CD4-positive, alpha-beta T cell treated with Interleukin-1 beta for 1 hour (primary cell): ENCODE results near the gene PNMA8B.
A peak's percentile ranks its signal among the peaks of the same experiment; 100 is the strongest.
"Not testable (repeated sequence)": the region's sequence is repeated elsewhere in the genome, so short reads cannot be mapped to it uniquely, and the experiment has no call there.

Experiments
- DNase-seq, 2 donors: peaks; one replicate each; pipeline ENCODE4 v3.0.0-alpha.2; 2020 to 2022

Gene PNMA8B

GRCh38 chr19:46495786-46496099, at the start of gene PNMA8B:
Gene PNMA8B (minus strand): TSS chr19:46495867. CDS start chr19:46495465, 402 bp downstream.
- peak; percentile 27 to 67 for DNase-seq

- no peak for DNase-seq
Measured at GRCh38 chr19:46544651-46545050, 49.0 kb upstream of the PNMA8B start.

GRCh38 chr19:46542428-46543230, 47.0 kb upstream of the PNMA8B start:
- peak; percentile 76 to 81 for DNase-seq

- peak; percentile 58 to 61 for DNase-seq
Measured at GRCh38 chr19:46537136-46538097, 41.8 kb upstream of the PNMA8B start.

GRCh38 chr19:46536391-46536790, 40.7 kb upstream of the PNMA8B start:
- DNase-seq: no peak

GRCh38 chr19:46533621-46534081, 38.0 kb upstream of the PNMA8B start:
- DNase-seq: no peak

- no peak for DNase-seq
Measured at GRCh38 chr19:46533078-46533620, 37.5 kb upstream of the PNMA8B start.

GRCh38 chr19:46530636-46531035, 35.0 kb upstream of the PNMA8B start:
- DNase-seq: peak in 1 of 2 donors; percentile 11

- peak; percentile 76 to 88 for DNase-seq
Measured at GRCh38 chr19:46529622-46530451, 34.2 kb upstream of the PNMA8B start.

GRCh38 chr19:46528601-46529590, 33.2 kb upstream of the PNMA8B start:
- DNase-seq: no peak

- DNase-seq: not testable (repeated sequence)
Measured at GRCh38 chr19:46526801-46527200, 31.1 kb upstream of the PNMA8B start.

GRCh38 chr19:46524308-46524707, 28.6 kb upstream of the PNMA8B start:
- DNase-seq: no peak

GRCh38 chr19:46522988-46523387, 27.3 kb upstream of the PNMA8B start:
- peak in 1 of 2 donors; percentile 39 for DNase-seq

- no peak for DNase-seq
Measured at GRCh38 chr19:46521241-46521868, 25.7 kb upstream of the PNMA8B start.

GRCh38 chr19:46520616-46521015, 24.9 kb upstream of the PNMA8B start:
- no peak for DNase-seq

GRCh38 chr19:46517471-46517870, 21.8 kb upstream of the PNMA8B start:
- no peak for DNase-seq

GRCh38 chr19:46515879-46516350, 20.2 kb upstream of the PNMA8B start:
- peak; percentile 13 to 50 for DNase-seq

- DNase-seq: no peak
Measured at GRCh38 chr19:46515290-46515609, 19.6 kb upstream of the PNMA8B start.

GRCh38 chr19:46514589-46515289, 19.1 kb upstream of the PNMA8B start:
- DNase-seq: no peak
